Heart left ventricle (tissue), 16 donors: Measurements from ENCODE around the gene CSH2. TPM values are rescaled to one million over a fixed set of nuclear protein-coding genes. Genes with fewer than 3 reads are reported as not detected.

Experiments used
- ATAC-seq, 4 donors: fragments of 200-7000 bp; cut with Tn5 transposase; one replicate each; pipeline ENCODE4 v1.9.1; 2020 to 2022; ENCODE audit warnings: moderate library complexity in 4 of 4, mild to moderate bottlenecking in 3 of 4, moderate number of reproducible peaks in 1 of 4
- DNase-seq, 5 donors: peaks; one replicate each; pipeline ENCODE4 v3.0.0-alpha.2; 2020
- H3K27ac ChIP-seq, 12 donors: fragments of 200-600 bp; sonication (generic) in 4 of 12; one replicate each; pipeline versions ENCODE4 v1.5.0 to v1.8.0; 2016 to 2022; ENCODE audit warnings: mild to moderate bottlenecking in 2 of 12
- H3K27me3 ChIP-seq, 9 donors: fragments of 200-600 bp; sonication (generic) in 2 of 9; one replicate each; pipeline versions ENCODE4 v1.5.1 to v1.8.0; 2016 to 2022; ENCODE audit warnings: mild to moderate bottlenecking in 3 of 9
- H3K36me3 ChIP-seq, 9 donors: fragments of 200-600 bp; sonication (generic) in 2 of 9; one replicate each; pipeline versions ENCODE4 v1.5.0 to v1.8.0; 2018 to 2022; ENCODE audit warnings: mild to moderate bottlenecking in 2 of 9
- H3K4me1 ChIP-seq, 12 donors: fragments of 200-600 bp; sonication (generic) in 4 of 12; one replicate each; pipeline versions ENCODE4 v1.5.0 to v1.8.0; 2016 to 2022; ENCODE audit warnings: mild to moderate bottlenecking in 3 of 12
- H3K4me3 ChIP-seq, 12 donors: fragments of 200-600 bp; sonication (generic) in 4 of 12; one replicate each; pipeline versions ENCODE4 v1.5.0 to v1.8.0; 2017 to 2022; ENCODE audit warnings: mild to moderate bottlenecking in 9 of 12, moderate library complexity in 4 of 12
- H3K9me3 ChIP-seq, 12 donors: fragments of 200-600 bp; sonication (generic) in 4 of 12; one replicate each; pipeline versions ENCODE4 v1.5.0 to v1.8.0; 2016 to 2022; ENCODE audit warnings: mild to moderate bottlenecking in 1 of 12
- CTCF ChIP-seq, 12 donors: fragments of 200-600 bp; sonication (generic) in 4 of 12; IDR thresholded peaks; one replicate each; pipeline versions ENCODE4 v1.5.0 to v1.8.0; 2018 to 2022; ENCODE audit warnings: antibody characterized with exemption in 12 of 12, mild to moderate bottlenecking in 5 of 12
- POLR2A ChIP-seq, 2 donors: fragments of 450-650 bp; IDR thresholded peaks; one replicate each; pipeline ENCODE4 v1.6.1; 2017; ENCODE audit warnings: antibody characterized with exemption in 2 of 2, mild to moderate bottlenecking in 2 of 2, moderate library complexity in 2 of 2
- WGBS, 4 donors: extraction: QIAGEN DNeasy Blood & Tissue Kit in 2 of 4; methylation state at CpG; one replicate each; pipeline versions ENCODE4 v1.1.5 to v1.1.7; 2013 to 2018; 5-methylcytosine and 5-hydroxymethylcytosine counted together
- intact Hi-C, 10 donors: fragments of 100-400 bp; cut with DNase I; formaldehyde crosslinking; loops; one replicate each; pipeline versions ENCODE4 v1.11.1 to v1.14.2; 2022
- polyA plus RNA-seq, 2 donors: library from polyadenylated mRNA; stranded (reverse); fragments of 200-250 nt; gene quantifications; one replicate each; pipeline ENCODE4 v1.2.3, GENCODE V29; 2013
- total RNA-seq, 9 donors: library from RNA; depleted of rRNA in 2 of 9; stranded (reverse); fragments of >200 nt in 2 of 9; fragmentation: NEBNext Ultra II Directional in 3 of 9; extraction: Animal tissue kit (Norgen Biotek cat#: 25700) in 3 of 9; gene quantifications; one replicate each; pipeline versions ENCODE4 v1.1.0 to v1.2.4, GENCODE V29; 2016 to 2023
- donor health status: ischemic (EF 13 %, LVEDD 7.1; RV severe dilation, severe dysfunction).
- donor health status: healthy with polysubstance abuse.
- donor health status: DM: no; HTN: yes; CAD: no.
- donor health status: DM: no; HTN: no; CAD: no.
- donor health status: ischemic (EF 25% LVEDD 6.9; RV normal size, moderate dysfunction).
- donor health status: ischemic (EF 25% LVEDD 5.7; RV mildly dilated, moderate dysfunction).
- donor health status: healthy.
- donor health status: DM: yes; HTN: yes; CAD: no.
- donor health status: ischemic (EF 35%, LVEDD 5.7; RV mildly dilated, moderate dysfunction).
- donor health status: nonischemic (EF 11% LVEDD 7.7; RV severe dilation, severe dysfunction).
- donor health status: DM: yes; HTN: yes; CAD: no.
- donor health status: PGD.
- donor health status: ischemic (EF 29% LVEDD 5.4; RV normal size, mild dysfunction).
- donor health status: nonischemic (EF 23%, LVEDD 6.1; RV moderate dilation, normal function).

CSH2 gene
- total and polyA plus RNA-seq, 11 donors = not detected

DNA sequence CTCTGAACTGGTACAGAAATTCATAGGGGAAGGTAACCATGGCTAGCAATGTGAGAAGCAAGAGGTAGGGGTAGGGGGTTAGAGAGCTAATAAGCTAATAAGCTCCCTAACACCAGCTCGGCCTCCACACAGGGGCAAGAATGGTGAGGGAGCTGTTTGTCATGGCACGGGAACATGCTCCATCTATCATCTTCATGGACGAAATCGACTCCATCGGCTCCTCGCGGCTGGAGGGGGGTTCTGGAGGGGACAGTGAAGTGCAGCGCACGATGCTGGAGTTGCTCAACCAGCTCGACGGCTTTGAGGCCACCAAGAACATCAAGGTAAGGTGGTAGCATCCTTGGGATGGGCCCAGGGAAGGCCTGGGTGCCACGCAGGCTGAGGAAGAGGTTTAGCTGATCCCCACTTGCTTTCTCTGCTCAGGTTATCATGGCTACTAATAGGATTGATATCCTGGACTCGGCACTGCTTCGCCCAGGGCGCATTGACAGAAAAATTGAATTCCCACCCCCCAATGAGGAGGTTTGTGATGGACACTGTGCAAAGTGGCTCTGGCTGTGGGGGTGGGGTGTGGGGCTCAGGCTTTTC is 42.5 kb downstream of the CSH2 start:
- H3K4me1 ChIP-seq = peaks cover 2 to 38% (median 22%) of the 10 kb centered on the region in 12 donors
- no peak for DNase-seq
- 84 to 91% (median 88%) methylated on average over 15 of the region's 15 CpGs for WGBS, 4 donors
- H3K36me3 ChIP-seq = peaks cover 0 to 77% (median 70%) of the 10 kb centered on the region in 9 donors
- H3K27ac ChIP-seq = no peak overlapping the region
- TF ChIP-seq POLR2A (IDR thresholded peaks at IDR 0.05) (no peak), CTCF (IDR thresholded peaks at IDR 0.05) (no peak)
- ATAC-seq = no peak
- no peaks in the 10 kb centered on the region for H3K9me3 ChIP-seq
- intact Hi-C loops = no loop called here
- H3K27me3 ChIP-seq = no peaks in the 10 kb centered on the region
- H3K4me3 ChIP-seq = no peak overlapping the region

- Histone ChIP-seq H3K4me3 (no peak overlapping the region), H3K9me3 (no peaks in the 10 kb centered on the region), H3K27ac (peak overlapping the region in 1 of 12 donors; percentile 91), H3K27me3 (no peaks in the 10 kb centered on the region), H3K36me3 (peaks cover 0 to 75% (median 68%) of the 10 kb centered on the region in 9 donors), H3K4me1 (peaks cover 2 to 43% (median 28%) of the 10 kb centered on the region in 12 donors)
- intact Hi-C loops = no loop called here
- TF ChIP-seq POLR2A (IDR thresholded peaks at IDR 0.05) (no peak), CTCF (IDR thresholded peaks at IDR 0.05) (no peak)
- DNase-seq (no peak), ATAC-seq (no peak)
- WGBS, 4 donors = 88 to 98% (median 94%) methylated on average over 5 of the region's 5 CpGs
These were observed 43.2 kb downstream of the CSH2 start for GRCh38 chr17:63830278-63830677.

GRCh38 chr17:63828936-63829335 is 44.5 kb downstream of the CSH2 start:
- no peaks in the 10 kb centered on the region for H3K9me3 ChIP-seq
- peak overlapping the region in 3 of 12 donors; percentile 63 to 82 (median 82) for H3K4me3 ChIP-seq
- 92 to 97% (median 95%) methylated on average over 3 of the region's 3 CpGs for WGBS, 4 donors
- H3K36me3 ChIP-seq = peaks cover 0 to 76% (median 68%) of the 10 kb centered on the region in 9 donors
- H3K4me1 ChIP-seq = peaks cover 2 to 39% (median 25%) of the 10 kb centered on the region in 12 donors
- H3K27ac ChIP-seq = peak overlapping the region in 1 of 12 donors; percentile 91
- no peaks in the 10 kb centered on the region for H3K27me3 ChIP-seq
- DNase-seq (no peak), ATAC-seq (no peak)
- TF ChIP-seq CTCF (IDR thresholded peaks at IDR 0.05) (no peak), POLR2A (IDR thresholded peaks at IDR 0.05) (no peak)
- intact Hi-C loops = loop anchor here in 4 of 10 donors (5.0 to 10.0 kb wide), 4 partner anchors 52 to 676 kb away; partner anchors contain the start of genes CCDC47 (in 3 of the 4), DDX42 (in 3 of the 4), CEP95 (in 1 of the 4) and DDX5 (in 1 of the 4)

GRCh38 chr17:63827801-63828221 is 45.7 kb downstream of the CSH2 start:
- DNase-seq = no peak
- H3K4me1 ChIP-seq = peaks cover 2 to 39% (median 25%) of the 10 kb centered on the region in 12 donors
- intact Hi-C loops = loop anchor here in 6 of 10 donors (1.0 to 10.0 kb wide), 5 partner anchors 14 to 677 kb away; partner anchors contain the start of genes CCDC47 (in 3 of the 6), DDX42 (in 3 of the 6), SMARCD2 (in 3 of the 6) and CEP95 (in 1 of the 6)
- H3K27me3 ChIP-seq = no peaks in the 10 kb centered on the region
- no peak for ATAC-seq
- H3K4me3 ChIP-seq = peak overlapping the region; percentile 63 to 96 (median 86)
- H3K9me3 ChIP-seq = no peaks in the 10 kb centered on the region
- H3K36me3 ChIP-seq = peaks cover 0 to 76% (median 68%) of the 10 kb centered on the region in 9 donors
- 2 to 3% (median 2%) methylated on average over 19 of the region's 19 CpGs for WGBS, 4 donors
- peak overlapping the region; percentile 90 to 98 (median 96) for H3K27ac ChIP-seq
- TF ChIP-seq POLR2A (IDR thresholded peaks at IDR 0.05) (no peak), CTCF (IDR thresholded peaks at IDR 0.05) (no peak)
